Endothelial cell of umbilical vein (primary cell): Measurements from ENCODE around the gene CAMTA1. TPM values are rescaled to one million over a fixed set of nuclear protein-coding genes. Genes with fewer than 3 reads are reported as not detected.

Source experiments
- BruUV-seq: library from RNA; stranded (reverse); fragments of 400-500 nt; replicated peaks from 2 replicates; lab custom pipeline; 2021; lab: Mats Ljungman, UMichigan
- CTCF ChIA-PET: fragments of 300-600, 350-600 bp; sonication (Branson Sonifier 250); formaldehyde crosslinking; loops from one replicate; lab custom pipeline; 2021; ENCODE audit warnings: antibody characterized with exemption, inconsistent platforms; lab: Charles Lee
- POLR2A ChIA-PET: fragments of 300-600, 350-600 bp; sonication (Branson Sonifier 250); formaldehyde crosslinking; loops from one replicate; lab custom pipeline; 2021; ENCODE audit warnings: antibody characterized with exemption, inconsistent platforms; lab: Charles Lee
- DNase-seq: peaks from one replicate; pipeline ENCODE4 v3.0.0-alpha.2; 2011; ENCODE audit warnings: low read depth, low spot score
- FAIRE-seq: peaks from 2 replicates; lab custom pipeline; 2011; peaks lifted over from hg19 to GRCh38; lab: Jason Lieb, UNC
- H2AFZ ChIP-seq: 2 replicates; pipeline ENCODE4 v1.6.0; 2012; ENCODE audit warnings: low read depth, low read length, control low read depth, inconsistent platforms
- H3K27ac ChIP-seq: 2 replicates; pipeline ENCODE4 v1.5.1; 2011; ENCODE audit warnings: low read depth, mild to moderate bottlenecking, control low read depth, low read length, moderate library complexity; ENCODE audit not compliant: insufficient read depth
- H3K27me3 ChIP-seq, 2 experiments: 2 replicates each; pipeline versions ENCODE4 v1.6.0 to v1.6.1; 2011; ENCODE audit warnings: low read length in 2 of 2, mixed read lengths in 1 of 2; ENCODE audit not compliant: control insufficient read depth in 2 of 2, insufficient read depth in 2 of 2
- H3K36me3 ChIP-seq, 2 experiments: 2 replicates in 1 of 2; 3 replicates in 1 of 2; pipeline ENCODE4 v1.5.1; 2011; ENCODE audit warnings: low read length in 2 of 2, mild to moderate bottlenecking in 1 of 2, moderate library complexity in 1 of 2; ENCODE audit not compliant: control insufficient read depth in 2 of 2, insufficient read depth in 2 of 2; ENCODE audit errors: extremely low read depth in 1 of 2
- H3K4me1 ChIP-seq: 3 replicates; pipeline ENCODE4 v1.5.1; 2011; ENCODE audit warnings: mild to moderate bottlenecking, low read length; ENCODE audit not compliant: control insufficient read depth, insufficient read depth; ENCODE audit errors: extremely low read depth
- H3K4me2 ChIP-seq: 2 replicates; pipeline ENCODE4 v1.6.1; 2011; ENCODE audit warnings: low read length, control low read depth, mixed read lengths; ENCODE audit not compliant: insufficient read depth
- H3K4me3 ChIP-seq, 3 experiments: fragments of 200-600 bp in 1 of 3; sonication (generic), shearing (Covaris generic) in 1 of 3; replicated peaks in 1 of 3; 2 replicates each; pipeline ENCODE4 v1.5.1; 2011 to 2016; ENCODE audit warnings: control low read depth in 3 of 3, low read length in 3 of 3, mild to moderate bottlenecking in 2 of 3, inconsistent platforms in 1 of 3, low read depth in 1 of 3, moderate library complexity in 1 of 3; ENCODE audit not compliant: insufficient read depth in 1 of 3
- H3K79me2 ChIP-seq: 2 replicates; pipeline ENCODE4 v1.6.0; 2012; ENCODE audit warnings: low read length, inconsistent platforms; ENCODE audit not compliant: control insufficient read depth, insufficient read depth
- H3K9ac ChIP-seq: replicated peaks from 2 replicates; pipeline ENCODE3; 2011; ENCODE audit warnings: low read length, control low read depth; ENCODE audit not compliant: insufficient read depth; ENCODE audit errors: extremely low read depth
- H3K9me1 ChIP-seq: replicated peaks from 3 replicates; pipeline ENCODE4 v1.6.0; 2011; ENCODE audit warnings: mild to moderate bottlenecking, low read length; ENCODE audit not compliant: control insufficient read depth, insufficient read depth; ENCODE audit errors: extremely low read depth
- H3K9me3 ChIP-seq: replicated peaks from 2 replicates; pipeline ENCODE4 v1.5.1; 2012; ENCODE audit warnings: low read length, inconsistent platforms; ENCODE audit not compliant: control insufficient read depth, insufficient read depth
- H4K20me1 ChIP-seq: replicated peaks from 2 replicates; pipeline ENCODE3; 2011; ENCODE audit warnings: mild to moderate bottlenecking, low read length; ENCODE audit not compliant: control insufficient read depth, insufficient read depth; ENCODE audit errors: extremely low read depth
- EZH2 ChIP-seq: IDR thresholded peaks from 2 replicates; pipeline ENCODE4 v1.6.1; 2012; ENCODE audit warnings: borderline replicate concordance, low read depth, mild to moderate bottlenecking, moderate library complexity, low read length, inconsistent platforms; ENCODE audit not compliant: severe bottlenecking
- FOS ChIP-seq: IDR thresholded peaks from 2 replicates; pipeline ENCODE4 v1.6.1; 2011; ENCODE audit warnings: mild to moderate bottlenecking, low read length, moderate library complexity, borderline replicate concordance; ENCODE audit not compliant: insufficient read depth
- GATA2 ChIP-seq: IDR thresholded peaks from 2 replicates; pipeline ENCODE4 v1.7.0; 2011; ENCODE audit warnings: low read depth, mild to moderate bottlenecking, moderate library complexity, mixed read lengths, low read length; ENCODE audit not compliant: insufficient read length, insufficient read depth
- JUN ChIP-seq: IDR thresholded peaks from 2 replicates; pipeline ENCODE4 v1.6.1; 2011; ENCODE audit warnings: borderline replicate concordance, low read depth; ENCODE audit not compliant: insufficient read length, insufficient read depth
- MAX ChIP-seq: IDR thresholded peaks from 2 replicates; pipeline ENCODE4 v1.6.1; 2011; ENCODE audit not compliant: insufficient read depth, insufficient read length
- MYC ChIP-seq: IDR thresholded peaks from one replicate; pipeline ENCODE4 v1.6.1; 2011; ENCODE audit warnings: mild to moderate bottlenecking, low read depth, low read length
- POLR2A ChIP-seq: IDR thresholded peaks from 2 replicates; pipeline ENCODE4 v1.6.1; 2012; ENCODE audit warnings: low read depth, mild to moderate bottlenecking, control low read depth, low read length
- POLR2AphosphoS5 ChIP-seq: IDR thresholded peaks from 2 replicates; pipeline ENCODE4 v1.6.1; 2012; ENCODE audit warnings: low read depth, mild to moderate bottlenecking, control low read depth, low read length, moderate library complexity; ENCODE audit not compliant: insufficient read depth
- dilution Hi-C: fragments of 300-500 bp; cut with MboI; formaldehyde crosslinking; loops from one replicate; pipeline ENCODE4 v1.15.0; 2019; ENCODE audit warnings: low sequenced_read_pairs; ENCODE audit not compliant: extremely low pct_ligation_motif_present
- intact Hi-C: fragments of 100-400 bp; cut with micrococcal nuclease; formaldehyde crosslinking; loops from one replicate; pipeline ENCODE4 v1.10.0; 2022
- polyA plus RNA-seq, 4 experiments: library from polyadenylated mRNA; depleted of rRNA in 3 of 4; stranded (reverse) in 3 of 4; unstranded in 1 of 4; fragments of >200 nt; gene quantifications; 2 replicates each; pipeline versions ENCODE4 v1.2.1 to v1.2.3, GENCODE V29; 2011 to 2012; ENCODE audit warnings: missing spikeins in 1 of 4
- total RNA-seq: library from RNA; stranded (reverse); gene quantifications from 2 replicates; pipeline ENCODE4 v1.2.3, GENCODE V29; 2021
- TF ChIP-seq, protein P1 (sequence below), 2 donors: IDR thresholded peaks; 1 replicate in 1 of 2; 2 replicates in 1 of 2; pipeline ENCODE4 v1.5.1; 2011; ENCODE audit warnings: low read length in 2 of 2, mild to moderate bottlenecking in 2 of 2, moderate library complexity in 2 of 2, control low read depth in 1 of 2, inconsistent platforms in 1 of 2, low read depth in 1 of 2; ENCODE audit not compliant: insufficient read depth in 1 of 2; ENCODE audit errors: extremely low read depth in 1 of 2

The CAMTA1 gene
- total and polyA plus RNA-seq, 2 donors (not counting 3 experiments of a cell fraction or from before 2014, with no cell fraction given), result 50.8 to 92.7 TPM

DNA sequence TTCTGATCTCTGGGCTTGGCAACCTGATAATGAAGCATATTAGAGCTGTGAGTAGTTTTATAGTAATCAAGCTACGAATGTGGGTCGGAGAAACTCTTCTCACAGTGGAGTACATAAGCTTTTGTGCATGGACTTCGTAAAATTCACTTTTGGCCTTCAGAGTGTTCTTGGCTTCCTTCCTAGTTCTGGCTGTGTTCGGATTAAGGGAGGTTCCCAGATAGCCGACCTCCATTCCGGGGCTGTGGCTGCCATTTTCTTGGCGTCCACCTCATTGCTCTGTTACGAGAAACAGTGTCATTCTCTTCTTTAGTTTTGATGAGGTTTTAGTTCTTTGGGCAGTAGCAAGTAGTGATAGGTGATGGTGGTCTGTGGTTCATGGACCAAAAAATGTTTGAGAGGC lies 26.3 kb downstream of the CAMTA1 start:
- no peak overlapping the region for H2AFZ ChIP-seq
- peaks cover 8% of the 10 kb centered on the region for H3K4me1 ChIP-seq
- H3K27ac ChIP-seq, result no peak overlapping the region
- H3K4me2 ChIP-seq, result no peak overlapping the region
- no TSS peak for BruUV-seq
- dilution Hi-C loops (no loop called here), intact Hi-C loops (no loop called here)
- no peaks in the 10 kb centered on the region for H3K27me3 ChIP-seq
- no peak for FAIRE-seq
- no peak overlapping the region for H3K4me3 ChIP-seq
- no peak for DNase-seq
- ChIA-PET CTCF (interaction anchor here (1.0 kb wide), 1 partner anchor 49 kb away, joined by 3 read pairs; no protein-coding TSS in a partner anchor), POLR2A (interaction anchor here (1.1 kb wide), 1 partner anchor 27 kb away, joined by 3 read pairs; the partner anchor contains the start of gene CAMTA1)
- H4K20me1 ChIP-seq, result no peaks in the 10 kb centered on the region
- peaks cover 0 to 4% of the 10 kb centered on the region in 2 experiments for H3K36me3 ChIP-seq
- H3K79me2 ChIP-seq, result peaks cover 31% of the 10 kb centered on the region
- no peak overlapping the region for H3K9ac ChIP-seq
- H3K9me3 ChIP-seq, result no peaks in the 10 kb centered on the region
- TF ChIP-seq MYC (no peak), FOS (no peak), MAX (no peak), JUN (no peak), EZH2 (no peak), POLR2AphosphoS5 (no peak), POLR2A (no peak), GATA2 (no peak)
- TF ChIP-seq, protein P1, sequence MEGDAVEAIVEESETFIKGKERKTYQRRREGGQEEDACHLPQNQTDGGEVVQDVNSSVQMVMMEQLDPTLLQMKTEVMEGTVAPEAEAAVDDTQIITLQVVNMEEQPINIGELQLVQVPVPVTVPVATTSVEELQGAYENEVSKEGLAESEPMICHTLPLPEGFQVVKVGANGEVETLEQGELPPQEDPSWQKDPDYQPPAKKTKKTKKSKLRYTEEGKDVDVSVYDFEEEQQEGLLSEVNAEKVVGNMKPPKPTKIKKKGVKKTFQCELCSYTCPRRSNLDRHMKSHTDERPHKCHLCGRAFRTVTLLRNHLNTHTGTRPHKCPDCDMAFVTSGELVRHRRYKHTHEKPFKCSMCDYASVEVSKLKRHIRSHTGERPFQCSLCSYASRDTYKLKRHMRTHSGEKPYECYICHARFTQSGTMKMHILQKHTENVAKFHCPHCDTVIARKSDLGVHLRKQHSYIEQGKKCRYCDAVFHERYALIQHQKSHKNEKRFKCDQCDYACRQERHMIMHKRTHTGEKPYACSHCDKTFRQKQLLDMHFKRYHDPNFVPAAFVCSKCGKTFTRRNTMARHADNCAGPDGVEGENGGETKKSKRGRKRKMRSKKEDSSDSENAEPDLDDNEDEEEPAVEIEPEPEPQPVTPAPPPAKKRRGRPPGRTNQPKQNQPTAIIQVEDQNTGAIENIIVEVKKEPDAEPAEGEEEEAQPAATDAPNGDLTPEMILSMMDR (IDR thresholded peaks at IDR 0.05; ENCODE audit: extremely low read depth in 1 of 2, insufficient read depth in 1 of 2, low read depth in 1 of 2, low read length in 2 of 2), result no peak
- H3K9me1 ChIP-seq, result no peaks in the 10 kb centered on the region
